Activated CD8-positive, alpha-beta T cell treated with anti-CD3 and anti-CD28 coated beads, Interleukin-2, amount 10 ng/mL, durations not matched to agents 7 days and 5 days (primary cell): ENCODE measurements around the gene CUL4A. TPM values are rescaled to one million over a fixed set of nuclear protein-coding genes. Genes with fewer than 3 reads are reported as not detected.
"Not testable (repeated sequence)": the region's sequence is repeated elsewhere in the genome, so short reads cannot be mapped to it uniquely, and the experiment has no call there.

ENCODE experiments used
- ATAC-seq: fragments of 150-1000 bp; cut with Tn5 transposase; one replicate; pipeline ENCODE4 v1.10.0; 2021; ENCODE audit warnings: moderate library complexity
- CTCF ChIA-PET: fragments of 350-600 bp; sonication (Branson Sonifier 250); formaldehyde crosslinking; loops from one replicate; lab custom pipeline; 2021; ENCODE audit warnings: antibody characterized with exemption; lab: Charles Lee
- POLR2A ChIA-PET: fragments of 350-600 bp; sonication (Branson Sonifier 250); formaldehyde crosslinking; loops from one replicate; lab custom pipeline; 2021; ENCODE audit warnings: antibody characterized with exemption; lab: Charles Lee
- DNase-seq: peaks from one replicate; pipeline ENCODE4 v3.0.0-alpha.2; 2020
- H3K27ac Mint-ChIP-seq: one replicate; pipeline ENCODE4 v1.8.0; 2021; ENCODE audit warnings: mild to moderate bottlenecking, mixed read lengths
- H3K27me3 Mint-ChIP-seq: one replicate; pipeline ENCODE4 v1.8.0; 2021; ENCODE audit warnings: low read depth, mixed read lengths
- H3K36me3 Mint-ChIP-seq: one replicate; pipeline ENCODE4 v1.8.0; 2021; ENCODE audit warnings: low read depth, mixed read lengths
- H3K4me1 Mint-ChIP-seq: one replicate; pipeline ENCODE4 v1.8.0; 2021; ENCODE audit warnings: low read depth, mixed read lengths
- H3K4me3 Mint-ChIP-seq: one replicate; pipeline ENCODE4 v1.8.0; 2021; ENCODE audit warnings: mild to moderate bottlenecking, mixed read lengths
- H3K9me3 Mint-ChIP-seq: one replicate; pipeline ENCODE4 v1.8.0; 2022; ENCODE audit warnings: mixed read lengths; ENCODE audit not compliant: insufficient read depth
- total RNA-seq, 2 experiments: library from RNA; stranded (reverse); gene quantifications; one replicate each; pipeline ENCODE4 v1.2.3, GENCODE V29; 2021

Gene CUL4A
- total RNA-seq, result 10 to 100 TPM; 65.9 to 70.5 TPM

DNA sequence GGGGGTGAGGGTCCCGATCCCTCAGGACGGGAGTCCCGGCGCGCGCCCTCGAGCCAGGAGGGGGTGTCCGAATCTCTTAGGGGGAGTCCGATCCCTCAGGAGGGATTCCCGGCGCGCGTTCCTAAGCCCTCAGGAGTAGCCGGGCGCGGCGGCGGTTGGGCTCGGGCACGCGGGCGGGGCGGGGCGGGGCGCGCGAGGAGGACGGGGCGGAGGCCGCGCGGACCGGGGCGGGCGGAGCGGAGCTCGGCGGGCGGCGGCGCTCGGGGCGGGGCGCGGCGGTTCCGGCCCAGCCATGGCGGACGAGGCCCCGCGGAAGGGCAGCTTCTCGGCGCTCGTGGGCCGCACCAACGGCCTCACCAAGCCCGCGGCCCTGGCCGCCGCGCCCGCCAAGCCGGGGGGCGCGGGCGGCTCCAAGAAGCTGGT, at the start of gene CUL4A:
TSS of gene CUL4A (plus strand) at position 278 of the 423 bp plus-strand sequence. CDS start at position 293, 15 bp downstream.
- peak within 1 kb of the TSS; percentile 78 for H3K4me3 Mint-ChIP-seq
- POLR2A ChIA-PET, result interaction anchor here (0.5 to 2.2 kb wide), 13 partner anchors 9 to 1071 kb away, joined by 3 to 29 read pairs (median 3); partner anchors contain the start of genes DCUN1D2, LAMP1 and TFDP1
- H3K27ac Mint-ChIP-seq, result peak within 1 kb of the TSS; percentile 90
- H3K27me3 Mint-ChIP-seq, result no peaks in the 10 kb centered on the region
- ATAC-seq (peak; percentile 62), DNase-seq (peak; percentile 80)
- no peaks in the 10 kb centered on the region for H3K9me3 Mint-ChIP-seq
- CTCF ChIA-PET, result interaction anchor here (0.9 kb wide), 1 partner anchor 10 kb away, joined by 4 read pairs; no protein-coding TSS in a partner anchor
- H3K4me1 Mint-ChIP-seq, result peaks cover 66% of the 10 kb centered on the region
- peaks cover 42% of the 10 kb centered on the region for H3K36me3 Mint-ChIP-seq

DNA sequence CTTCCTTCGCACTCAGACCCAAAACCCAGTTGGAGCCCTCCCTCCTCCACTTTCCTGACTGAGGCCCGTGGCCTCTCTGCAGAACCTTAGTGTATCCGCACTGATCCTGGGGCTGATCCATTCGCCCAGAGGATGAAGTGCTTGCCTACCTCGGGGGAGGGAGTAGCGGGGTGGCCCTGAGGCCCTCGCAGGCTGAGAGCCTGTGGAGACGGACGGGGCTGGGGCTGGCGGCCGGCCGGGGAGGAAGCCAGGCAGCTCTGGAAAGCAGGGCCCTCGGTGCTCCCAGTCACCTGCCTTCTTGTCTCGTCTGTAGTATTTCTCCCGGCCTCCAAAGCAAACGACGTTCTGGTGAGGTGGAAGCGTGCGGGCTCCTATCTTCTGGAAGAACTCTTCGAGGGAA, 49.7 kb upstream of the CUL4A start:
- H3K9me3 Mint-ChIP-seq, result peaks cover 8% of the 10 kb centered on the region
- CTCF ChIA-PET, result no interaction called here
- no peak overlapping the region for H3K27ac Mint-ChIP-seq
- H3K4me3 Mint-ChIP-seq, result no peak overlapping the region
- H3K27me3 Mint-ChIP-seq, result peaks cover 3% of the 10 kb centered on the region
- no peak for ATAC-seq
- DNase-seq, result no peak
- peaks cover 6% of the 10 kb centered on the region for H3K36me3 Mint-ChIP-seq
- peaks cover 22% of the 10 kb centered on the region for H3K4me1 Mint-ChIP-seq
- POLR2A ChIA-PET, result interaction anchor here (0.7 kb wide), 1 partner anchor 108 kb away, joined by 3 read pairs; no protein-coding TSS in a partner anchor

DNA sequence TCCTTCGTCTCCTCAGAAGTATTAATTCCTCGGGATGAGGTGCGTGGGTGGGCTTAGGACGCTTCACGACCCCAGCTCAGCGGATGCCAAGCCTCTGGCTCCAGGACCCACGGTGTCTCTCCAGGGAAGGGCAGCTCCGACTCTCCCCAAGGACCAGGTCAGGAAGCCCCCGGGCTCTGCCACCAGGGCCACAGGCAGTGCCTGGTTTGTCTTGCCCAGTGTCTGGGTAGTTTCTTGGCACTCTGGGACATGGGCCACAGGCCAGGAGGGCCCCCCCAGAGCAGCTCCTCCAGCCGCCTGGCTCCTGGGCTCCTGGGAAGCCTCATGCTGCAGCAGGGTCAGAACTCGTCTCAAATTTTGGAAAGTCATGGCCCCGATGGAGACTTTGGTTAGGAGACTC, 48.4 kb upstream of the CUL4A start:
- Mint-ChIP-seq H3K36me3 (peaks cover 14% of the 10 kb centered on the region), H3K9me3 (peaks cover 8% of the 10 kb centered on the region), H3K27me3 (no peaks in the 10 kb centered on the region), H3K27ac (peak overlapping the region; percentile 82), H3K4me3 (no peak overlapping the region), H3K4me1 (peaks cover 22% of the 10 kb centered on the region)
- ChIA-PET CTCF (no interaction called here), POLR2A (no interaction called here)
- DNase-seq (no peak), ATAC-seq (no peak)

DNA sequence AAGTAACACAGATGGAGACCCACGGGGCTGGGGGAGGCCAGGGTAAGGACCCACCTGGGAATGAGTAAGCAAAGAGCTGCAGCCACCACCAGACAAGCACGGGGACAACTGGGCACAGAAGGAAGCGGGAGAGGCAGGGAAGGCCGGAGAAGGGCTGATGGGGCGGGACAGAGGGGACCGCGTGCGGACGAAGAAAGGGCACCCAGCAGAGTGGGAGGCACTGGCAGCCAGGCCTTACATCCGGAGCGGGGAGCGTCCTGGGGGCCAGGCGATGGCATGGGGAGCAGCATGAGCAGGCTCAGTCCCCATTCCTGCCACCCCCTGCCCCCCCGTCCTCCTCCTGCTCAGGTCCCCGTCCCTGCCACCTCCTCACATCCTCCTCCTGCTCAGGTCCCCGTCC, 48.0 kb upstream of the CUL4A start:
- Mint-ChIP-seq H3K27me3 (no peaks in the 10 kb centered on the region), H3K4me1 (peaks cover 26% of the 10 kb centered on the region), H3K4me3 (no peak overlapping the region), H3K36me3 (peaks cover 15% of the 10 kb centered on the region), H3K9me3 (peaks cover 8% of the 10 kb centered on the region), H3K27ac (peak overlapping the region; percentile 82)
- POLR2A ChIA-PET, result no interaction called here
- ATAC-seq (no peak), DNase-seq (no peak)
- CTCF ChIA-PET, result no interaction called here

DNA sequence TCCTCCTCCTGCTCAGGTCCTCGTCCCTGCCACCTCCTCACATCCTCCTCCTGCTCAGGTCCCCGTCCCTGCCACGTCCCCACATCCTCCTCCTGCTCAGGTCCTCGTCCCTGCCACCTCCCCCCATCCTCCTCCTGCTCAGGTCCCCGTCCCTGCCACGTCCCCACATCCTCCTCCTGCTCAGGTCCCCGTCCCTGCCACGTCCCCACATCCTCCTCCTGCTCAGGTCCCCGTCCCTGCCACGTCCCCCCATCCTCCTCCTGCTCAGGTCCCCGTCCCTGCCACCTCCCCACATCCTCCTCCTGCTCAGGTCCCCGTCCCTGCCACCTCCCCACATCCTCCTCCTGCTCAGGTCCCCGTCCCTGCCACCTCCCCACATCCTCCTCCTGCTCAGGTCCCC, 47.4 kb upstream of the CUL4A start:
- CTCF ChIA-PET, ATAC-seq, DNase-seq, H3K27me3 Mint-ChIP-seq, H3K27ac Mint-ChIP-seq, H3K4me3 Mint-ChIP-seq, POLR2A ChIA-PET, H3K9me3 Mint-ChIP-seq: not testable (repeated sequence)
- peaks cover 28% of the 10 kb centered on the region for H3K4me1 Mint-ChIP-seq
- peaks cover 15% of the 10 kb centered on the region for H3K36me3 Mint-ChIP-seq

DNA sequence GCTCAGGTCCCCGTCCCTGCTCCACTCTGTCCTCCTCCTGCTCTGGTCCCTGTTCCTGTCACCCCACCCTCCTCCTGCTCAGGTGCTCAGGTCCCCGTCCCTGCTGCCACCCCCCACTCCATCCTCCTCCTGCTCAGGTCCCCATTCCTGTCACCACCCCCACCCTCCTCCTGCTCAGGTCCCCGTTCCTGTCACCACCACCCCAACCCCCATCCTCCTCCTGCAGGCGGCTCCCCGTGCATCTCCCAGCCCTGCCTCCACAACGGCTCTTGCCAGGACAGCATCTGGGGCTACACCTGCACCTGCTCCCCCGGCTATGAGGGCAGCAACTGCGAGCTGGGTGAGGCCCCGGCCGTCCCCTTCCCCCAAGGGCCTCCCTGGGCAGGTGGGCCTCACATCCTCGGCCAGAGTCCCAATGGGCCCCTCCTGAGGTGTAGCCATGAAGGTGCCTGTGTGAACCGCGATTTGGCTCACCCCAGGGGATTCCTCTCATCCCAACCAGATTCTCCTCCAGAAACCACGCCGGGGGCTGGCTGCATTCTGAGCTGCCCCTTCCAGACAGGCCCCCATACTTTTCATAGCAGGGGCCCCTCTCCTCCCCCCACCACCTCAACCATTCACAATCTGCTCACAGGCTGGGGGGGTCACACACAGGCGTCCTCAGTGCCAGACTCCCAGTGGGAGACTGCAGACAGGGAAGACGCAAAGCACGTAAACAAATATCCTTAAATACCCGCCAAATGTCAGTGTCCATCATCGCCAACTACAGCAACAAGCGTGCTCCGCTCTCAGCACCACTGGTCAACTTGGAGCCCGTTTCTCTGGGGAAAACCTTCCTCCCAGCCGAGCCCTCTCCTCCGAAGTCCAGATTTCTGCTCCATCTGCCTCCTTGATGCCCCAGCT, 46.4 kb upstream of the CUL4A start:
- H3K4me3 Mint-ChIP-seq, result peak overlapping the region; percentile 5
- ChIA-PET POLR2A (no interaction called here), CTCF (no interaction called here)
- peaks cover 4% of the 10 kb centered on the region for H3K9me3 Mint-ChIP-seq
- H3K4me1 Mint-ChIP-seq, result peaks cover 28% of the 10 kb centered on the region
- no peak for DNase-seq
- H3K27me3 Mint-ChIP-seq, result no peaks in the 10 kb centered on the region
- no peak for ATAC-seq
- H3K36me3 Mint-ChIP-seq, result peaks cover 23% of the 10 kb centered on the region
- H3K27ac Mint-ChIP-seq, result peak overlapping the region; percentile 80

DNA sequence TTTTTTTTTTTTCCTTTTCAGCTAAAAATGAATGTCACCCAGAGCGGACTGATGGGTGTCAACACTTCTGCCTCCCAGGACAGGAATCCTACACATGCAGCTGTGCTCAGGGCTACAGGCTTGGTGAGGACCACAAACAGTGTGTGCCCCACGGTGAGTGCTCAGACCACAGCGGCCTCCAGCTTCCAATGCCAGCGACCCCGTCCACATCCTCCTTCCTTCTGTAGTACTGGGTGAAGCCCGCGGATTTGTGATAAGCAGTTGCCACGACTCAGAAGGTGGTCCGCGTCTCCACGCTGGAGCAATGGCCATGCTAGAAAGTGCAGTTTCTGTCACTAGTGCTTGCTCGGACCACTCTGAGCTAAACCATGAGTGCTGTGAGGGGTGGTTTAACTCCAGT, 44.9 kb upstream of the CUL4A start:
- H3K27me3 Mint-ChIP-seq, result no peaks in the 10 kb centered on the region
- H3K4me1 Mint-ChIP-seq, result peaks cover 28% of the 10 kb centered on the region
- no peak for ATAC-seq
- CTCF ChIA-PET, result no interaction called here
- peaks cover 33% of the 10 kb centered on the region for H3K36me3 Mint-ChIP-seq
- POLR2A ChIA-PET, result no interaction called here
- no peak overlapping the region for H3K4me3 Mint-ChIP-seq
- peak overlapping the region; percentile 57 for H3K27ac Mint-ChIP-seq
- DNase-seq, result no peak
- H3K9me3 Mint-ChIP-seq, result peaks cover 4% of the 10 kb centered on the region

DNA sequence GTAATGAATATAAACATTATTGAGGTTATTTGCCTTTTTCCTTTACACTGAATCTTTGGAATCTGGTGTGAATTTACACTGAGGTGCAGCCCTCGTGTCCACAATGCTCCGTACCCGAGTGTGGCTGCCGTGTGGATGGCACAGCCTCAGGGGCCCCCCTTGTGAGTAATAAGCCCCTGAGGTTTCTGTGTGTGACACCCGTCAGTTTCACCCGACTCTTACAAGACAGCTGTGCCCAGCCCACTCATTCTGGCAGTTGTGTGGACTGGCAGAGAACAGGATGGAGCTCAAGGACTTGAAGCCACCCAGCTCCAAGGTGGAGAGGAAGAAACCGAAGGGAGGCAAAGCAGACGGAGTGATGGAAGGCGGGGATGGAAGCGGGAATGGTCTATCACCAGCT, 43.1 kb upstream of the CUL4A start:
- Mint-ChIP-seq H3K27me3 (no peaks in the 10 kb centered on the region), H3K4me3 (no peak overlapping the region), H3K27ac (no peak overlapping the region), H3K4me1 (peaks cover 19% of the 10 kb centered on the region), H3K9me3 (no peaks in the 10 kb centered on the region), H3K36me3 (peaks cover 43% of the 10 kb centered on the region)
- DNase-seq (no peak), ATAC-seq (no peak)
- ChIA-PET CTCF (no interaction called here), POLR2A (no interaction called here)

DNA sequence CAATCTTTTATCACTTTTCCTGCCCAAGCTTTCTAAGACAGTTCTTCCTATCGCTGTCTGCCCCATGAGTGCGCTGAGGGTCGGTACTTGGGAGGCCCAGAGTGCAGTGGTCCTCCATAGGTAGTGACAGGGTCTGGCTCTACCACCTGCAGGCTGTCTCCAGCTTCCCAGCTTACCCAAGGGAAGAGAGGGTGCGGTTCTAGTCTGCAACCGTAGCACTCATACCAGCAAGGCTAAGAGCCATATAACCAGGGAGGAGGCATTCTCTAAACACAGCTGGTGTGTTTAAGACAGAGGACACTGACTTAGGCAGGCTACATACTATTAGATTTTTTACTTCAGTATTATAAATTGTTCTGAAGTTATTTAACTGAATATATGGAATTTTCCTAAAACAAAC, 42.7 kb upstream of the CUL4A start:
- no peak for DNase-seq
- CTCF ChIA-PET, result no interaction called here
- H3K27ac Mint-ChIP-seq, result no peak overlapping the region
- no peaks in the 10 kb centered on the region for H3K9me3 Mint-ChIP-seq
- H3K36me3 Mint-ChIP-seq, result peaks cover 44% of the 10 kb centered on the region
- POLR2A ChIA-PET, result no interaction called here
- H3K27me3 Mint-ChIP-seq, result no peaks in the 10 kb centered on the region
- ATAC-seq, result no peak
- no peak overlapping the region for H3K4me3 Mint-ChIP-seq
- peaks cover 16% of the 10 kb centered on the region for H3K4me1 Mint-ChIP-seq

DNA sequence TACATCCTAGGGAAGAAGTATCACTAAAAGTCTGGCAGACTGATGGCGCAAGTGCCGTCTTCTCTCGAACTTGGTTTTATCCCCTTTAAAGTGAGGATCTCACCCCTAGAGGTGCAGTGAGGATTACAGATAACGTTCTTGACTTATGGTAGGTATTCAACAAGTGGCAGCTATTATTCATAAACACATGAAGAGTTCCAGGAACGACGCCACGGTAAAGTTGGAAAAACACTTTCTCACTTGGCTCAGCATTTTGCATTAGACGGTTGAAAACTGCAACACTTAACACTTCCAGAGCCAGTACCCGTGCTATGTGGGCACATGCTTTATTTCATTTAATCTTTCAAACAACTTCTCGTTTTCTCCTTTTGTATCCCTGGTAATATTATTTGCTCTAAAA, 42.3 kb upstream of the CUL4A start:
- Mint-ChIP-seq H3K36me3 (peaks cover 44% of the 10 kb centered on the region), H3K27ac (no peak overlapping the region), H3K9me3 (no peaks in the 10 kb centered on the region), H3K4me3 (no peak overlapping the region), H3K4me1 (peaks cover 16% of the 10 kb centered on the region), H3K27me3 (no peaks in the 10 kb centered on the region)
- ChIA-PET POLR2A (no interaction called here), CTCF (no interaction called here)
- DNase-seq (no peak), ATAC-seq (no peak)

DNA sequence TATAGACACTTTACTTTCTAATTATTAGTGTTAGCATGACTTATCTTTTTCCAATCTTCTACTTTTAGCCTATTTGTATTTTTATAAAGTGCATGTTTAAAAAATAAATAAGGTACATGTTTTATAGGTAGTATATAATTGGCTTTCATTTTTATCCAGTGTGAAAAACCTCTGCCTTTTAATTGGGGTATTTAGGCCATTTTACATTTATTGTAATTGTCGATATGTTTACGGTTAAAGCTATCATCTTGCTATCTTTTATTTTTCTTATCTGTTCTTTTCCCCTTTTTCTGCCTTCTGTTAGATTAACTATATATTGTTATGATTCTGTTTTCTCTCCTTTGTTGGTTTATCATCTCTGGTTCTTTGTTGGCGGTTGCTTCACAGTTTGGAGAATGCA, 41.8 kb upstream of the CUL4A start:
- peaks cover 16% of the 10 kb centered on the region for H3K4me1 Mint-ChIP-seq
- no peaks in the 10 kb centered on the region for H3K27me3 Mint-ChIP-seq
- ChIA-PET CTCF (no interaction called here), POLR2A (no interaction called here)
- no peaks in the 10 kb centered on the region for H3K9me3 Mint-ChIP-seq
- peaks cover 44% of the 10 kb centered on the region for H3K36me3 Mint-ChIP-seq
- DNase-seq (no peak), ATAC-seq (no peak)
- H3K4me3 Mint-ChIP-seq, result no peak overlapping the region
- H3K27ac Mint-ChIP-seq, result no peak overlapping the region

DNA sequence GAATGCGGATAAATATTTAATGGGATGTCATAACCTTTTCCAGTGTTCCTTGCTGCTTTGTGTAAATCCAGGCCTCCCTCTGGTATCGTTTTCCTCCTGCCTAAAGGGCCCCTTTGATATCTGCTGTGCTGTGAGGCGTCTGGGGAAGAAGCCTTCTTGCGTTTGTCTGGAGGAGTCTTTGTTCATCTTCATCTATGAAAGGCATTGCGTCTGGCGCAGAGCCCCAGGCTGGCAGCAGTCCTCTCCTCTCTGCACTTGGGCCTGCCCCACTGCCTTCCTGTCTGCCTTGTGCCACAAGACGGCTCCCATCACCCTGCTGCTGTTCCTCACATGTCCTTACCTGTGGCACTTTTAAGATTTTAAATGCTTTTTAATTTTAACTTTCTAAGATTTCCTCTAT, 41.2 kb upstream of the CUL4A start:
- ChIA-PET CTCF (no interaction called here), POLR2A (no interaction called here)
- no peak for DNase-seq
- Mint-ChIP-seq H3K9me3 (no peaks in the 10 kb centered on the region), H3K36me3 (peaks cover 44% of the 10 kb centered on the region), H3K4me1 (peaks cover 14% of the 10 kb centered on the region), H3K27ac (no peak overlapping the region), H3K4me3 (no peak overlapping the region), H3K27me3 (no peaks in the 10 kb centered on the region)
- no peak for ATAC-seq
